ENCODE measurements around the gene SLC25A39.

Gene SLC25A39

DNA sequence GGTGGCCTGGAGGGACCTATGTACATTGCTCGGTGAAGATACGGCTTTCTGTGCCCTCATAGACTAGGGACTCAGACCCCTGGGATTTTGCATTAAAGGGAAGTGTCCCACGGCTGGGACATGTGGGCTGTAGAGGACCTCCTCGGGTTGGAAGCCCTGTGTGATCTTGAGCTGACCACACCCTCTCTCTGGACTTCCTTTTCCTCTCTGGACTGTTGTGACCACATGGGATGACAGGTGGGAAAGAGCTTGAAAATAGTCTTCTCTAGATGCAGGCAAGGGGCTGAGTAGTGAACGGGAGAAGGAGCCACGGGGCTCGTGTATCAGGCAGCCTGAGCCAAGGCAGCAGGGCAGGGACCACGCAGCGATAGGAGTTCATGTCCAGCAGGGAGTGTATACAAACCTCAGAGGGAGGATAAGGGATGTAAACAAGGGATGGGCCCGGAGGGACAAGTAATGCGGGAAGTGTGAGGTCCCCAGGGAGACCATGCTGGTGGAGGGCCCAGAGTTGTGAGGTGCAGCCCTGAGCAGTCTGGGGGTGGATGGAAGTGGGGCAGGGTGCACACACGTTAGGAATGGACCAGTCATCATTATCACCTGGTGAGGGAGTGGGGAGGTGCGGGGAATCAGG lies 52.2 kb downstream of the SLC25A39 start:
- Mint-ChIP-seq H3K27ac (no peak overlapping the region), H3K36me3 (ENCODE audit: low read depth) (no peaks in the 10 kb centered on the region), H3K4me3 (no peak overlapping the region), H3K27me3 (ENCODE audit: low read depth) (peaks cover 15% of the 10 kb centered on the region), H3K9me3 (no peaks in the 10 kb centered on the region), H3K4me1 (ENCODE audit: low read depth) (no peaks in the 10 kb centered on the region)

All from T-helper 1 cell treated with Interleukin-12 subunit alpha and Interleukin-12 subunit beta and Interleukin-4 antibody, amounts not matched to agents 30 μg/mL and 1 μg/mL, for 36 hours (primary cell).